ENCODE results near the gene MPZL2. TPM values are rescaled to one million over a fixed set of nuclear protein-coding genes. Genes with fewer than 3 reads are reported as not detected.
"Not testable (repeated sequence)": the region's sequence is repeated elsewhere in the genome, so short reads cannot be mapped to it uniquely, and the experiment has no call there.

Gene MPZL2
- polyA plus RNA-seq, 1 donor from 2014 or later: not detected

DNA sequence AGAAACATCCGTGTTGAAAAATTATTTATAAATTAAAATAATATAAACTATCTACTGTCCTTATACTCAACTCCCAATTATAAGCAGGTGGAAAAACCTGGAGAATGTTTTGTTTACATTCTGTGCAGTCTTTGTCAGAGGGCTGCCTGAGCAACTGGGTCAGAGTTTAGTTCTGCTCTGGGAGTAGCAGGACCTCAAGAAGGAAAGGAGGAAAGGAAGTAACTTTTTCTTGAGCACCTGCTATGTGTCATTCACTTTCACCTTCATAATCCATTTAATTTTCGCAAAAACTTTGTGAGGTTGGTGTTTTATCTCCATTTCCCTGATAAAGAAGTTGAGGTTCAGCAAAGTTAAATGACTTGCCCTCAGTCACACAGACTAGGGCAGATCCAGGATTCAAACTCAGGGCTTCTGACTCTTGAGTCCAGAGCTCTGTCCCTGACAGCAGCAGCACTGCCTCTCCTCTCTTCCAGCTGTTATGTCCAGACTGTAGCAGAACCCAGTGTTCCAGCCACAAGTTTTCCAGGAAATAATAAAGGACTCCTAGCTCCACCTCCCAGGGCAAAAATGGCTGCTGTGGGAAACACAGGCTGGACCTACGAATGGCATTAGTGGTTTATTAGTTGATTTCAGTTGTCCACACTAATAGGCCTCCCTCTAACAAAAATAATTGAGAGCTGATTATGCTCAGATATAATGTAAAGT is 46.8 kb upstream of the MPZL2 start:
- no peak overlapping the region for H2AFZ ChIP-seq (ENCODE audit: low read depth, low read length)
- H3F3A ChIP-seq (ENCODE audit: insufficient read depth, low read length, poor library complexity, severe bottlenecking): no peaks in the 10 kb centered on the region
- H3K9ac ChIP-seq (ENCODE audit: low read length): no peak overlapping the region
- H3K9me2 ChIP-seq (ENCODE audit: insufficient read depth, low read length): no peaks in the 10 kb centered on the region
- H3K4me2 ChIP-seq (ENCODE audit: low read length): no peak overlapping the region
- no peaks in the 10 kb centered on the region for H3K27me3 ChIP-seq (ENCODE audit: insufficient read depth, low read depth, low read length)
- no peak overlapping the region for H3K27ac ChIP-seq (ENCODE audit: low read length)
- H3K79me2 ChIP-seq (replicated peaks; ENCODE audit: insufficient read depth, low read length): no peaks in the 10 kb centered on the region
- no peaks in the 10 kb centered on the region for H3K9me3 ChIP-seq (ENCODE audit: low read length)
- no peaks in the 10 kb centered on the region for H3K36me3 ChIP-seq (ENCODE audit: insufficient read depth, low read length)
- no peak overlapping the region for H3K4me3 ChIP-seq (ENCODE audit: low read length)
- TF ChIP-seq EP300 (conservative IDR thresholded peaks at IDR 0.05; ENCODE audit: poor library complexity, severe bottlenecking) (no peak), MXI1 (conservative IDR thresholded peaks at IDR 0.05; ENCODE audit: poor library complexity, severe bottlenecking) (no peak), POLR2AphosphoS5 (IDR thresholded peaks at IDR 0.05) (no peak), RAD21 (conservative IDR thresholded peaks at IDR 0.05) (no peak), TAF1 (IDR thresholded peaks at IDR 0.05; ENCODE audit: low read depth) (no peak), SMC3 (conservative IDR thresholded peaks at IDR 0.05; ENCODE audit: poor library complexity) (no peak), EZH2 (IDR thresholded peaks at IDR 0.05; ENCODE audit: borderline replicate concordance, insufficient read depth, low read length, poor library complexity, severe bottlenecking) (no peak)
- TF ChIP-seq, protein P1, sequence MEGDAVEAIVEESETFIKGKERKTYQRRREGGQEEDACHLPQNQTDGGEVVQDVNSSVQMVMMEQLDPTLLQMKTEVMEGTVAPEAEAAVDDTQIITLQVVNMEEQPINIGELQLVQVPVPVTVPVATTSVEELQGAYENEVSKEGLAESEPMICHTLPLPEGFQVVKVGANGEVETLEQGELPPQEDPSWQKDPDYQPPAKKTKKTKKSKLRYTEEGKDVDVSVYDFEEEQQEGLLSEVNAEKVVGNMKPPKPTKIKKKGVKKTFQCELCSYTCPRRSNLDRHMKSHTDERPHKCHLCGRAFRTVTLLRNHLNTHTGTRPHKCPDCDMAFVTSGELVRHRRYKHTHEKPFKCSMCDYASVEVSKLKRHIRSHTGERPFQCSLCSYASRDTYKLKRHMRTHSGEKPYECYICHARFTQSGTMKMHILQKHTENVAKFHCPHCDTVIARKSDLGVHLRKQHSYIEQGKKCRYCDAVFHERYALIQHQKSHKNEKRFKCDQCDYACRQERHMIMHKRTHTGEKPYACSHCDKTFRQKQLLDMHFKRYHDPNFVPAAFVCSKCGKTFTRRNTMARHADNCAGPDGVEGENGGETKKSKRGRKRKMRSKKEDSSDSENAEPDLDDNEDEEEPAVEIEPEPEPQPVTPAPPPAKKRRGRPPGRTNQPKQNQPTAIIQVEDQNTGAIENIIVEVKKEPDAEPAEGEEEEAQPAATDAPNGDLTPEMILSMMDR (IDR thresholded peaks at IDR 0.05; ENCODE audit: poor library complexity, severe bottlenecking): no peak
- TF ChIP-seq, protein P2, sequence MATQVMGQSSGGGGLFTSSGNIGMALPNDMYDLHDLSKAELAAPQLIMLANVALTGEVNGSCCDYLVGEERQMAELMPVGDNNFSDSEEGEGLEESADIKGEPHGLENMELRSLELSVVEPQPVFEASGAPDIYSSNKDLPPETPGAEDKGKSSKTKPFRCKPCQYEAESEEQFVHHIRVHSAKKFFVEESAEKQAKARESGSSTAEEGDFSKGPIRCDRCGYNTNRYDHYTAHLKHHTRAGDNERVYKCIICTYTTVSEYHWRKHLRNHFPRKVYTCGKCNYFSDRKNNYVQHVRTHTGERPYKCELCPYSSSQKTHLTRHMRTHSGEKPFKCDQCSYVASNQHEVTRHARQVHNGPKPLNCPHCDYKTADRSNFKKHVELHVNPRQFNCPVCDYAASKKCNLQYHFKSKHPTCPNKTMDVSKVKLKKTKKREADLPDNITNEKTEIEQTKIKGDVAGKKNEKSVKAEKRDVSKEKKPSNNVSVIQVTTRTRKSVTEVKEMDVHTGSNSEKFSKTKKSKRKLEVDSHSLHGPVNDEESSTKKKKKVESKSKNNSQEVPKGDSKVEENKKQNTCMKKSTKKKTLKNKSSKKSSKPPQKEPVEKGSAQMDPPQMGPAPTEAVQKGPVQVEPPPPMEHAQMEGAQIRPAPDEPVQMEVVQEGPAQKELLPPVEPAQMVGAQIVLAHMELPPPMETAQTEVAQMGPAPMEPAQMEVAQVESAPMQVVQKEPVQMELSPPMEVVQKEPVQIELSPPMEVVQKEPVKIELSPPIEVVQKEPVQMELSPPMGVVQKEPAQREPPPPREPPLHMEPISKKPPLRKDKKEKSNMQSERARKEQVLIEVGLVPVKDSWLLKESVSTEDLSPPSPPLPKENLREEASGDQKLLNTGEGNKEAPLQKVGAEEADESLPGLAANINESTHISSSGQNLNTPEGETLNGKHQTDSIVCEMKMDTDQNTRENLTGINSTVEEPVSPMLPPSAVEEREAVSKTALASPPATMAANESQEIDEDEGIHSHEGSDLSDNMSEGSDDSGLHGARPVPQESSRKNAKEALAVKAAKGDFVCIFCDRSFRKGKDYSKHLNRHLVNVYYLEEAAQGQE (IDR thresholded peaks at IDR 0.05; ENCODE audit: borderline replicate concordance): no peak
- H4K20me1 ChIP-seq (ENCODE audit: insufficient read depth): no peaks in the 10 kb centered on the region

- no peaks in the 10 kb centered on the region for H3K9me3 ChIP-seq (ENCODE audit: low read length)
- no peaks in the 10 kb centered on the region for H3F3A ChIP-seq (ENCODE audit: insufficient read depth, low read length, poor library complexity, severe bottlenecking)
- H2AFZ ChIP-seq (ENCODE audit: low read depth, low read length): no peak overlapping the region
- no peak overlapping the region for H3K27ac ChIP-seq (ENCODE audit: low read length)
- H4K20me1 ChIP-seq (ENCODE audit: insufficient read depth): no peaks in the 10 kb centered on the region
- no peaks in the 10 kb centered on the region for H3K27me3 ChIP-seq (ENCODE audit: insufficient read depth, low read depth, low read length)
- H3K9ac ChIP-seq (ENCODE audit: low read length): no peak overlapping the region
- no peaks in the 10 kb centered on the region for H3K36me3 ChIP-seq (ENCODE audit: insufficient read depth, low read length)
- H3K9me2 ChIP-seq (ENCODE audit: insufficient read depth, low read length): no peaks in the 10 kb centered on the region
- no peaks in the 10 kb centered on the region for H3K79me2 ChIP-seq (replicated peaks; ENCODE audit: insufficient read depth, low read length)
- TF ChIP-seq, protein P2 (IDR thresholded peaks at IDR 0.05; ENCODE audit: borderline replicate concordance): no peak
- no peak for TF ChIP-seq RAD21 (conservative IDR thresholded peaks at IDR 0.05)
- TF ChIP-seq MXI1 (conservative IDR thresholded peaks at IDR 0.05; ENCODE audit: poor library complexity, severe bottlenecking): no peak
- TF ChIP-seq TAF1 (IDR thresholded peaks at IDR 0.05; ENCODE audit: low read depth): no peak
- TF ChIP-seq, protein P1 (IDR thresholded peaks at IDR 0.05; ENCODE audit: poor library complexity, severe bottlenecking): no peak
- no peak for TF ChIP-seq EZH2 (IDR thresholded peaks at IDR 0.05; ENCODE audit: borderline replicate concordance, insufficient read depth, low read length, poor library complexity, severe bottlenecking)
- no peak for TF ChIP-seq EP300 (conservative IDR thresholded peaks at IDR 0.05; ENCODE audit: poor library complexity, severe bottlenecking)
- no peak for TF ChIP-seq SMC3 (conservative IDR thresholded peaks at IDR 0.05; ENCODE audit: poor library complexity)
- TF ChIP-seq POLR2AphosphoS5 (IDR thresholded peaks at IDR 0.05): no peak
- H3K4me3 ChIP-seq (ENCODE audit: low read length): no peak overlapping the region
- H3K4me2 ChIP-seq (ENCODE audit: low read length): no peak overlapping the region
These were observed 46.2 kb upstream of the MPZL2 start for GRCh38 chr11:118310271-118310670.

DNA sequence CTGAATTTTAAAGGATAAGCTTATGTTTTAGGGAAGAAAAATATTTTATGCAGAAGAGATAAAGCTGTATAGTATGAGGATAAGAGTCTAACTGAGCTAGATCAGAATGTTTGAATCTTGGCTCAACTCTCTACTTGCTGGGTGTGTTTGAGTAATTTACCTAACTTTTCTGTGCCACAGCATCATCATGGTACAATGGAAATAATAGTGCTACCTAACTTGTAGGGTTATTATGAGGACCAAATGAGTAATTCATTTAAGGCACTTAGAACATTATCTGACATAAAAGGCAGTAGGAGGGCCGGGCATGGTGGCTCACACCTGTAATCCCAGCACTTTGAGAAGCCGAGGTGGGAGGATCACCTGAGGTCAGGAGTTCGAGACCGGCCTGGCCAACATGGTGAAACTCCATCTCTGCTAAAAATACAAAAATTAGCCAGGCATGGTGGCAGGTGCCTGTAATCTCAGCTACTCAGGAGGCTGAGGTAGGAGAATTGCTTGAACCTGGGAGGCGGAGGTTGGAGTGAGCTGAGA is 45.0 kb upstream of the MPZL2 start:
- not testable (repeated sequence) for H3K4me2 ChIP-seq (ENCODE audit: low read length); H3K9me3 ChIP-seq (ENCODE audit: low read length); H3K9me2 ChIP-seq (ENCODE audit: insufficient read depth, low read length); H3K36me3 ChIP-seq (ENCODE audit: insufficient read depth, low read length); H4K20me1 ChIP-seq (ENCODE audit: insufficient read depth); H3K79me2 ChIP-seq (replicated peaks; ENCODE audit: insufficient read depth, low read length); H3K27ac ChIP-seq (ENCODE audit: low read length); H3F3A ChIP-seq (ENCODE audit: insufficient read depth, low read length, poor library complexity, severe bottlenecking); H2AFZ ChIP-seq (ENCODE audit: low read depth, low read length); H3K27me3 ChIP-seq (ENCODE audit: insufficient read depth, low read depth, low read length); H3K9ac ChIP-seq (ENCODE audit: low read length); H3K4me3 ChIP-seq (ENCODE audit: low read length)
